HFF-Myc (cell line): Measurements from ENCODE around the gene TEX14.

Source experiments
- DNase-seq: peaks from one replicate; pipeline ENCODE4 v3.0.0-alpha.2; 2011; ENCODE audit warnings: low read depth; ENCODE audit errors: extremely low read depth
- H3K4me3 ChIP-seq: replicated peaks from 2 replicates; pipeline ENCODE4 v1.5.1; 2011; ENCODE audit warnings: low read depth, mild to moderate bottlenecking, control low read depth, low read length
- TF ChIP-seq, protein P1 (sequence below): IDR thresholded peaks from 2 replicates; pipeline ENCODE4 v1.5.1; 2012; ENCODE audit warnings: mild to moderate bottlenecking, low read depth, low read length, control low read depth; ENCODE audit errors: missing control alignments

Gene TEX14

DNA sequence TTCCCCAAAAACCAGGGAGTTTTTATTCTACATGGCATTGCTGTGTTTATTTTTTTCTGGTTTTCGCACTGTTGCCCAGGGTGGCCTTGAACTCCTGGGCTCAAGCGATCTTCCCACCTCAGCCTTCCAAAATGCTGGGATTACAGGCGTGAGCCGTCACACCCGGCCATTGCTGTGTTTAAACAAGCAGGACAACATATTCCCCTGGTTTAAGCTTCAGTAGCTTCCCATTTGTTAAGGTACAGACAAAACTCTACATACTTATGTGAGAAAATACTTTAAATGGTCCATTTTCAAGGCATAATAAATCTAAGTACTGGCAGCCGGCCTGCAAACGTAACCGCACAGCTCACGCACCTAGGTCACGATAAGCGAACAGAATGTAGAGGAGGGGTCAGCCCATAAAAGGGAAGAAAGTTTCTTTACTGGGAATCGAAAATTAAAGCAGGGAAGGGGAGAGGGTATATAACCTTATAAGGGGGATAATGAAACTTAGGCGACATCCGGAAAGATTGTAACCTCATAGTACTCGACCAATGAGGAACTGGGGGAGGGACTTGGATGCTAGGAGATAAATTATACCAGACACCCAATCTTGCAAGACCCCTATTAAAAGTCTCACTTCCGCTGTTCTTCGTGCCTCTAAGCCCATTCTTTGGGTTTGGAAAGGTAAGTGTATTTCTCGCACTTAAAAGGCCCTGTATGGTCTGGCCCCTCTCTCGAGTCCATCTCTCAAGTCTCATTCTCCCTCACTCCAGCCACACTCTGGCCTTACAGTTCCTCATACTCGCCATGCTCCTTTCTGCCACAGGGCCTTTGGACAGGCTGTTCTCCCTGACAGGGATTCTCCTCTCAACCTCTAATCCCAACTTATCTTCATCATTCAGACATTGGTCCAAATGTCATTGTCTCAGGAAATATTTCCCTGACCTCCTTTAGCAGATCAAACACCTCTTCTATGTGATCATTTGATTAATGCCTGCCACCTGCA lies 59.2 kb downstream of the TEX14 start:
- no peak for DNase-seq
- peak overlapping the region; percentile 29 for H3K4me3 ChIP-seq
- TF ChIP-seq, protein P1, sequence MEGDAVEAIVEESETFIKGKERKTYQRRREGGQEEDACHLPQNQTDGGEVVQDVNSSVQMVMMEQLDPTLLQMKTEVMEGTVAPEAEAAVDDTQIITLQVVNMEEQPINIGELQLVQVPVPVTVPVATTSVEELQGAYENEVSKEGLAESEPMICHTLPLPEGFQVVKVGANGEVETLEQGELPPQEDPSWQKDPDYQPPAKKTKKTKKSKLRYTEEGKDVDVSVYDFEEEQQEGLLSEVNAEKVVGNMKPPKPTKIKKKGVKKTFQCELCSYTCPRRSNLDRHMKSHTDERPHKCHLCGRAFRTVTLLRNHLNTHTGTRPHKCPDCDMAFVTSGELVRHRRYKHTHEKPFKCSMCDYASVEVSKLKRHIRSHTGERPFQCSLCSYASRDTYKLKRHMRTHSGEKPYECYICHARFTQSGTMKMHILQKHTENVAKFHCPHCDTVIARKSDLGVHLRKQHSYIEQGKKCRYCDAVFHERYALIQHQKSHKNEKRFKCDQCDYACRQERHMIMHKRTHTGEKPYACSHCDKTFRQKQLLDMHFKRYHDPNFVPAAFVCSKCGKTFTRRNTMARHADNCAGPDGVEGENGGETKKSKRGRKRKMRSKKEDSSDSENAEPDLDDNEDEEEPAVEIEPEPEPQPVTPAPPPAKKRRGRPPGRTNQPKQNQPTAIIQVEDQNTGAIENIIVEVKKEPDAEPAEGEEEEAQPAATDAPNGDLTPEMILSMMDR, result no peak

DNA sequence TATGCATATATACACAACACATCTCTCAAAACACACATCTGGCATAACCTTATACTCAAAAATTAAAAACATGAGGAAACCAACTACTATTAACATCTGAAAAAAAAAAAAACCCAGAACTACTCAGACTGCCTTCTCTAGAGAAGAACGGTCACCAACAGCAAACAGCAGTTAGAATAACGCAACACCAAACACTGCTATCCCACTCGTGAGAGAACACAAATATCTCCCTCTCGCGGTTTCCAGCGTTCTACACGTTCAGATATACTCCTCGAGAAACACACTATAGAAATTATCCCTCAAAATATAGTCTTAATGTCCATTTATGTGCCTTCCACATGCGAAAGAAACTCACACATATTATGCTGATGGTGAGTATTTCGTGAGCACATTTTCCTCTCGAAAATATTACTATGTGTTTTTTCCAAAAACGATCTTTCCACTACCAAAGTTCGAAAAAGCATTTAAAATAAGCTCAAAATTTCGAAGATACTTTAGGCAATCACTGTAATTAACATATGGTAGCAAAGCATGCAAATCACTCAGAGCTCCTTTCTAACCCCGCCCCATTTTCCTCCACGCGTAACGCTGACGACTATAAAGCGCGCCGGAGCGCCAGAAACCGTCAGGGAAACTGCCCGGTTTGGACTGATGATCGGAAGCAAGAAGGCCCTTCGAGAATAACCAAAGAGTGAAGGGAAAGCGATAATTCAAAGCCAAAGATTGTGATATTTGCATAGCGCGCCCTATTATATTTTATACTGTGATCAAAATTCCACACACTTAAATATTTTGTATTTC lies 60.1 kb downstream of the TEX14 start:
- peak; percentile 99 for DNase-seq
- TF ChIP-seq, protein P1, result peak; percentile 16
- H3K4me3 ChIP-seq, result peak overlapping the region; percentile 29

DNA sequence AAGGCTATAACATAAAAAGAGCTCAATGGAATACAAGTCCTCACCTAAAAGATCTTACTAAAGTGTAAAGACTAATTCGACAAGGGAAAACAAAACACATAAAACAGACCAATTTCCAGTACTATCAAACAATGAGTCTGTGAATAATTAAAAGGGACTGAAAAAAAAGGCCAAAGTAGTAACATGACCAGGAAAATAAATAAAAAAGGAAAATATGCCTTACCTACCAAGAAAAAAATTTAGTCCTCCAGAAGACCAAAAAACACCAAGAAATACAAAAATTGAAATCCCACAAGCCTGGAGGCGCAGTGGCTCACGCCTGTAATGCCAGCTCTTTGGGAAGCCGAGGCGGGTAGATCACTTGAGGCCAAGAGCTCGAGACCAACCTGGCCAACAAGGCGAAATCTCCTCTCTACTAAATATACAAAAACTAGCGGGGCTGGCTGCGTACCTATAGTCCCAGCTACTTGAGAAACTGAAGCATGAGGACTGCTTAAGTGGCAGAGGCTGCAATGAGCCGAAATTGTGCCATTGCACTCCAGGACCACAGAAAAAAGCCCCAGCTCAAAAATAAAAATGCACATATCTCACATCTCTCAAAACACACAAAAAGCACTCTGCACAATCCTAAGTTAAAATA lies 60.8 kb downstream of the TEX14 start:
- TF ChIP-seq, protein P1, result no peak
- no peak for DNase-seq
- H3K4me3 ChIP-seq, result no peak overlapping the region

- no peak overlapping the region for H3K4me3 ChIP-seq
- TF ChIP-seq, protein P1, result no peak
- DNase-seq, result no peak
These were observed 64.9 kb downstream of the TEX14 start for GRCh38 chr17:58626905-58627304.

- no peak for DNase-seq
- no peak overlapping the region for H3K4me3 ChIP-seq
- TF ChIP-seq, protein P1, result no peak
These were observed 67.1 kb downstream of the TEX14 start for GRCh38 chr17:58624751-58625150.

- no peak overlapping the region for H3K4me3 ChIP-seq
- TF ChIP-seq, protein P1, result no peak
- DNase-seq, result no peak
These were observed 70.7 kb downstream of the TEX14 start for GRCh38 chr17:58621174-58621573.
